Panc1 (cell line): Measurements from ENCODE around the gene SYCP3.

Source experiments
- SIN3A ChIP-seq: IDR thresholded peaks from 2 replicates; pipeline ENCODE4 v1.6.1; 2012; ENCODE audit warnings: low read depth, mild to moderate bottlenecking, low read length, moderate library complexity, borderline replicate concordance; ENCODE audit not compliant: insufficient read depth
- TF ChIP-seq, protein P1 (sequence below): fragments of 450-650 bp; IDR thresholded peaks from 2 replicates; pipeline ENCODE4 v1.5.1; 2017; ENCODE audit warnings: mild to moderate bottlenecking

DNA sequence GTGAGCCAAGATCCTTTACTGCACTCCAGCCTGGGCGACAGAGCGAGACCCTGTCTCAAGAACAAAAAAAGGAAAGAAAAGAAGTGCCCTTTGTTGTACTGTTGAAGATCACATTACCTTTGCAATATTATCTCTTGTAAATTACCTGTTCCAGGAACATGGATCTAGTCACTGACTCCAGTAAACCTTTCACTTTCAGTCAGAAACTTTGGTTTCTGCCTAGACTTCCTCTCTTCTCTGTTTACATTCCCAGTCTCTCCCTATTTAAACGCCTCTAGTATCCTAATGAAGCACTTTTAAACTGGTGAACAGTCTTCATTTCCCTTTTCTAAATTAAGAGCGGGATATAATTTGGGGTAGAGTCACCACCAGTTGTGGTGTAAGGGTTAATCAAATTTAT, 29.0 kb downstream of the SYCP3 start:
- TF ChIP-seq, protein P1, sequence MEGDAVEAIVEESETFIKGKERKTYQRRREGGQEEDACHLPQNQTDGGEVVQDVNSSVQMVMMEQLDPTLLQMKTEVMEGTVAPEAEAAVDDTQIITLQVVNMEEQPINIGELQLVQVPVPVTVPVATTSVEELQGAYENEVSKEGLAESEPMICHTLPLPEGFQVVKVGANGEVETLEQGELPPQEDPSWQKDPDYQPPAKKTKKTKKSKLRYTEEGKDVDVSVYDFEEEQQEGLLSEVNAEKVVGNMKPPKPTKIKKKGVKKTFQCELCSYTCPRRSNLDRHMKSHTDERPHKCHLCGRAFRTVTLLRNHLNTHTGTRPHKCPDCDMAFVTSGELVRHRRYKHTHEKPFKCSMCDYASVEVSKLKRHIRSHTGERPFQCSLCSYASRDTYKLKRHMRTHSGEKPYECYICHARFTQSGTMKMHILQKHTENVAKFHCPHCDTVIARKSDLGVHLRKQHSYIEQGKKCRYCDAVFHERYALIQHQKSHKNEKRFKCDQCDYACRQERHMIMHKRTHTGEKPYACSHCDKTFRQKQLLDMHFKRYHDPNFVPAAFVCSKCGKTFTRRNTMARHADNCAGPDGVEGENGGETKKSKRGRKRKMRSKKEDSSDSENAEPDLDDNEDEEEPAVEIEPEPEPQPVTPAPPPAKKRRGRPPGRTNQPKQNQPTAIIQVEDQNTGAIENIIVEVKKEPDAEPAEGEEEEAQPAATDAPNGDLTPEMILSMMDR, result no peak
- TF ChIP-seq SIN3A, result no peak
